GM18508 (cell line): ENCODE measurements around the gene PAXX.

Experiments used
- ATAC-seq: cut with Tn5 transposase; IDR thresholded peaks from one replicate; pipeline ENCODE4 v1.9.1; 2021; ENCODE audit warnings: moderate number of reproducible peaks; ENCODE audit not compliant: insufficient read depth, unreplicated experiment

The PAXX gene

GRCh38 chr9:136964833-136965422, 27.3 kb upstream of the PAXX start:
- ATAC-seq = no peak

- ATAC-seq = no peak
These were observed 26.3 kb upstream of the PAXX start for GRCh38 chr9:136965771-136966484.

GRCh38 chr9:136968333-136969127, 23.7 kb upstream of the PAXX start:
- ATAC-seq = no peak

GRCh38 chr9:136969150-136969549, 23.1 kb upstream of the PAXX start:
- no peak for ATAC-seq

- ATAC-seq = no peak
These were observed 22.4 kb upstream of the PAXX start for GRCh38 chr9:136969774-136970173.

- ATAC-seq = no peak
These were observed 21.9 kb upstream of the PAXX start for GRCh38 chr9:136970361-136970760.

GRCh38 chr9:136971746-136972145, 20.5 kb upstream of the PAXX start:
- no peak for ATAC-seq

- no peak for ATAC-seq
These were observed 19.9 kb upstream of the PAXX start for GRCh38 chr9:136972335-136972734.

GRCh38 chr9:136972743-136973142, 19.5 kb upstream of the PAXX start:
- ATAC-seq = no peak

GRCh38 chr9:136973618-136974617, 18.3 kb upstream of the PAXX start:
- no peak for ATAC-seq

- ATAC-seq = no peak
These were observed 17.2 kb upstream of the PAXX start for GRCh38 chr9:136974817-136975535.

GRCh38 chr9:136975644-136976043, 16.6 kb upstream of the PAXX start:
- ATAC-seq = no peak

GRCh38 chr9:136977223-136977622, 15.0 kb upstream of the PAXX start, which contains the start of gene PTGDS:
Gene PTGDS, plus strand, starts transcription at chr9:136977504. Its CDS starts 75 bp downstream, at chr9:136977579.
- ATAC-seq = no peak

- no peak for ATAC-seq
These were observed 14.6 kb upstream of the PAXX start for GRCh38 chr9:136977649-136978072.

GRCh38 chr9:136978073-136978864, 14.0 kb upstream of the PAXX start:
- no peak for ATAC-seq

- ATAC-seq = no peak
These were observed 13.2 kb upstream of the PAXX start for GRCh38 chr9:136978865-136979544.

GRCh38 chr9:136979769-136980587, 12.2 kb upstream of the PAXX start:
- ATAC-seq = no peak
